Mesenchymal stem cell (in vitro differentiated cells and primary cell): ENCODE measurements around the gene FOXP2.

Source experiments
- DNase-seq: peaks from one replicate; pipeline ENCODE4 v3.0.0-alpha.2; 2013
- H2AFZ ChIP-seq: one replicate; pipeline ENCODE4 v1.6.1; 2013; ENCODE audit warnings: low read depth, mild to moderate bottlenecking, control low read depth, inconsistent platforms, low read length, moderate library complexity
- H2AK5ac ChIP-seq: 2 replicates; pipeline ENCODE4 v1.6.1; 2013; ENCODE audit warnings: low read length, moderate library complexity, mild to moderate bottlenecking, inconsistent platforms; ENCODE audit not compliant: severe bottlenecking
- H2BK120ac ChIP-seq: one replicate; pipeline ENCODE4 v1.6.1; 2013; ENCODE audit warnings: low read depth, mild to moderate bottlenecking, inconsistent platforms, low read length, moderate library complexity
- H2BK12ac ChIP-seq, 2 experiments: one replicate each; pipeline ENCODE4 v1.6.1; 2013; ENCODE audit warnings: inconsistent platforms in 2 of 2, low read length in 2 of 2, mild to moderate bottlenecking in 2 of 2, moderate library complexity in 2 of 2, control low read depth in 1 of 2
- H2BK15ac ChIP-seq: one replicate; pipeline ENCODE4 v1.6.1; 2013; ENCODE audit warnings: mild to moderate bottlenecking, low read depth, inconsistent platforms; ENCODE audit not compliant: poor library complexity, severe bottlenecking
- H2BK5ac ChIP-seq: 2 replicates; pipeline ENCODE4 v1.6.1; 2013; ENCODE audit warnings: low read depth, mild to moderate bottlenecking, low read length, control low read depth, inconsistent platforms; ENCODE audit not compliant: poor library complexity, severe bottlenecking
- H3K14ac ChIP-seq, 2 experiments: one replicate each; pipeline ENCODE4 v1.6.1; 2013; ENCODE audit warnings: inconsistent platforms in 2 of 2, low read length in 2 of 2, control low read depth in 1 of 2, mild to moderate bottlenecking in 1 of 2, moderate library complexity in 1 of 2
- H3K18ac ChIP-seq, 2 experiments: one replicate each; pipeline ENCODE4 v1.6.1; 2013; ENCODE audit warnings: inconsistent platforms in 2 of 2, low read length in 2 of 2, control low read depth in 1 of 2, low read depth in 1 of 2, mild to moderate bottlenecking in 1 of 2
- H3K23ac ChIP-seq, 2 experiments: one replicate each; pipeline ENCODE4 v1.6.1; 2013; ENCODE audit warnings: inconsistent platforms in 2 of 2, low read length in 2 of 2, mild to moderate bottlenecking in 2 of 2, moderate library complexity in 2 of 2, control low read depth in 1 of 2
- H3K27ac ChIP-seq: 2 replicates; pipeline ENCODE4 v1.5.1; 2013; ENCODE audit warnings: mild to moderate bottlenecking, moderate library complexity, low read length, control low read depth, inconsistent platforms; ENCODE audit not compliant: poor library complexity, severe bottlenecking
- H3K27me3 ChIP-seq, 2 experiments: 2 replicates each; pipeline versions ENCODE4 v1.6.1 to v1.7.0; 2013; ENCODE audit warnings: low read length in 2 of 2, mild to moderate bottlenecking in 2 of 2, moderate library complexity in 2 of 2, control low read depth in 1 of 2, inconsistent platforms in 1 of 2; ENCODE audit not compliant: control insufficient read depth in 1 of 2, insufficient read depth in 1 of 2
- H3K36me3 ChIP-seq, 2 experiments: 2 replicates each; pipeline versions ENCODE4 v1.6.1 to v1.7.0; 2013; ENCODE audit warnings: low read length in 2 of 2, control low read depth in 1 of 2, inconsistent platforms in 1 of 2, low read depth in 1 of 2, mild to moderate bottlenecking in 1 of 2; ENCODE audit not compliant: insufficient read depth in 2 of 2, control insufficient read depth in 1 of 2
- H3K4ac ChIP-seq, 2 experiments: one replicate each; pipeline ENCODE4 v1.6.1; 2013; ENCODE audit warnings: inconsistent platforms in 2 of 2, low read length in 2 of 2, mild to moderate bottlenecking in 2 of 2, moderate library complexity in 2 of 2, control low read depth in 1 of 2, low read depth in 1 of 2
- H3K4me1 ChIP-seq: 2 replicates; pipeline ENCODE4 v1.6.1; 2013; ENCODE audit warnings: low read depth, low read length, control low read depth; ENCODE audit not compliant: control insufficient read depth, insufficient read depth
- H3K4me2 ChIP-seq: 2 replicates; pipeline ENCODE4 v1.6.1; 2013; ENCODE audit warnings: low read length, mild to moderate bottlenecking, inconsistent platforms; ENCODE audit not compliant: poor library complexity, severe bottlenecking
- H3K4me3 ChIP-seq, 2 experiments: 2 replicates each; pipeline versions ENCODE4 v1.5.1 to v1.7.0; 2013; ENCODE audit warnings: low read length in 2 of 2, mild to moderate bottlenecking in 2 of 2, control low read depth in 1 of 2, low read depth in 1 of 2; ENCODE audit not compliant: insufficient read depth in 1 of 2
- H3K79me1 ChIP-seq: replicated peaks from 2 replicates; pipeline ENCODE4 v1.6.1; 2013; ENCODE audit warnings: mild to moderate bottlenecking, control low read depth, low read length, inconsistent platforms; ENCODE audit not compliant: poor library complexity, severe bottlenecking
- H3K9ac ChIP-seq: 2 replicates; pipeline ENCODE4 v1.7.0; 2013; ENCODE audit warnings: mild to moderate bottlenecking, low read length, moderate library complexity
- H3K9me3 ChIP-seq: 2 replicates; pipeline ENCODE4 v1.7.0; 2013; ENCODE audit warnings: mild to moderate bottlenecking, low read length; ENCODE audit not compliant: control insufficient read depth
- H4K8ac ChIP-seq: one replicate; pipeline ENCODE4 v1.6.1; 2013; ENCODE audit warnings: inconsistent platforms, mild to moderate bottlenecking, low read length, moderate library complexity
- H4K91ac ChIP-seq: one replicate; pipeline ENCODE4 v1.6.1; 2013; ENCODE audit warnings: mild to moderate bottlenecking, low read length, inconsistent platforms
- WGBS: methylation state at CpG from one replicate; pipeline ENCODE4 v1.1.7; 2013; ENCODE audit warnings: mixed read lengths; 5-methylcytosine and 5-hydroxymethylcytosine counted together

Gene FOXP2

GRCh38 chr7:114431189-114431588 lies 16.6 kb downstream of the FOXP2 start:
- Histone ChIP-seq H3K4me1 (no peaks in the 10 kb centered on the region), H3K14ac (no peak overlapping the region)

GRCh38 chr7:114432061-114432460 lies 17.4 kb downstream of the FOXP2 start:
- H3K27me3 ChIP-seq: no peaks in the 10 kb centered on the region
- no peak overlapping the region for H3K9ac ChIP-seq
- H3K9me3 ChIP-seq: no peaks in the 10 kb centered on the region
- no peaks in the 10 kb centered on the region for H3K79me1 ChIP-seq
- H3K36me3 ChIP-seq: no peaks in the 10 kb centered on the region
- DNase-seq: no peak
- no peak overlapping the region for H3K4ac ChIP-seq
- no peak overlapping the region for H4K91ac ChIP-seq
- H3K4me1 ChIP-seq: no peaks in the 10 kb centered on the region
- no peak overlapping the region for H3K27ac ChIP-seq
- no peak overlapping the region for H2BK120ac ChIP-seq
- no peak overlapping the region for H2BK5ac ChIP-seq
- no peak overlapping the region for H2BK15ac ChIP-seq
- no peak overlapping the region for H3K4me2 ChIP-seq
- H3K14ac ChIP-seq: no peak overlapping the region
- no peak overlapping the region for H4K8ac ChIP-seq
- no peak overlapping the region for H3K18ac ChIP-seq
- H2AK5ac ChIP-seq: no peak overlapping the region
- no peak overlapping the region for H2BK12ac ChIP-seq
- no peak overlapping the region for H3K4me3 ChIP-seq
- H2AFZ ChIP-seq: no peak overlapping the region
- no peak overlapping the region for H3K23ac ChIP-seq

More at GRCh38 chr7:114431189-114431588, 16.6 kb downstream of the FOXP2 start:
- no peak overlapping the region for H3K27ac ChIP-seq
- no peaks in the 10 kb centered on the region for H3K9me3 ChIP-seq
- H3K4me2 ChIP-seq: no peak overlapping the region
- H3K23ac ChIP-seq: no peak overlapping the region
- H4K91ac ChIP-seq: no peak overlapping the region
- no peak overlapping the region for H2AK5ac ChIP-seq
- H3K27me3 ChIP-seq: no peaks in the 10 kb centered on the region
- no peak overlapping the region for H2BK15ac ChIP-seq
- WGBS: 99% methylated on average over 3 of the region's 5 CpGs
- no peak overlapping the region for H4K8ac ChIP-seq
- H3K36me3 ChIP-seq: no peaks in the 10 kb centered on the region
- H3K4ac ChIP-seq: no peak overlapping the region
- no peaks in the 10 kb centered on the region for H3K79me1 ChIP-seq
- no peak overlapping the region for H3K4me3 ChIP-seq
- H2AFZ ChIP-seq: no peak overlapping the region
- no peak overlapping the region for H2BK5ac ChIP-seq
- H2BK120ac ChIP-seq: no peak overlapping the region
- no peak overlapping the region for H2BK12ac ChIP-seq
- no peak overlapping the region for H3K18ac ChIP-seq
- no peak overlapping the region for H3K9ac ChIP-seq
- no peak for DNase-seq

GRCh38 chr7:114432703-114433102 lies 18.1 kb downstream of the FOXP2 start:
- Histone ChIP-seq H3K14ac (no peak overlapping the region), H3K9me3 (no peaks in the 10 kb centered on the region), H3K27ac (no peak overlapping the region), H4K8ac (no peak overlapping the region), H3K23ac (no peak overlapping the region), H3K27me3 (no peaks in the 10 kb centered on the region), H3K4me2 (no peak overlapping the region), H2BK120ac (no peak overlapping the region), H2BK15ac (no peak overlapping the region), H2BK5ac (no peak overlapping the region), H3K9ac (no peak overlapping the region), H3K4me3 (no peak overlapping the region), H3K79me1 (no peaks in the 10 kb centered on the region), H3K4ac (no peak overlapping the region), H2AK5ac (no peak overlapping the region), H3K36me3 (no peaks in the 10 kb centered on the region), H2BK12ac (no peak overlapping the region), H4K91ac (no peak overlapping the region), H3K18ac (no peak overlapping the region), H3K4me1 (no peaks in the 10 kb centered on the region), H2AFZ (no peak overlapping the region)
- whole genome bisulfite sequencing: 82% methylated on average over 1 of the region's 3 CpGs
- DNase-seq: no peak

- Histone ChIP-seq H3K36me3 (peaks cover 0 to 5% of the 10 kb centered on the region in 2 experiments), H2AFZ (no peak overlapping the region), H3K18ac (no peak overlapping the region), H2BK5ac (no peak overlapping the region), H3K4ac (no peak overlapping the region), H2BK12ac (no peak overlapping the region), H2BK15ac (no peak overlapping the region), H2BK120ac (no peak overlapping the region), H3K14ac (no peak overlapping the region), H4K8ac (no peak overlapping the region), H3K4me3 (no peak overlapping the region), H3K9ac (no peak overlapping the region), H3K4me2 (no peak overlapping the region), H3K9me3 (peaks cover 3% of the 10 kb centered on the region), H3K23ac (no peak overlapping the region), H2AK5ac (no peak overlapping the region), H3K27ac (no peak overlapping the region), H3K27me3 (no peaks in the 10 kb centered on the region), H4K91ac (no peak overlapping the region), H3K4me1 (no peaks in the 10 kb centered on the region), H3K79me1 (no peaks in the 10 kb centered on the region)
- WGBS: 99% methylated on average over 4 of the region's 5 CpGs
- no peak for DNase-seq
Observed at GRCh38 chr7:114439581-114439980, 25.0 kb downstream of the FOXP2 start.
